HepG2 (cell line): ENCODE measurements around the gene RIPK3. TPM values are rescaled to one million over a fixed set of nuclear protein-coding genes. Genes with fewer than 3 reads are reported as not detected.

ENCODE experiments used
- AGO2 ChIP-seq: fragments of 200-400 bp; formaldehyde crosslinking; optimal IDR thresholded peaks from 2 replicates; pipeline ENCODE3; 2017; ENCODE audit warnings: mild to moderate bottlenecking, low read depth, low read length, moderate library complexity
- AHR ChIP-seq: IDR thresholded peaks from 2 replicates; pipeline ENCODE4 v1.6.1; 2018; ENCODE audit warnings: missing genetic modification reagents, missing compliant biosample characterization
- CENPT ChIP-seq: sonication (generic); formaldehyde crosslinking; IDR thresholded peaks from 2 replicates; pipeline ENCODE4 v1.8.0; 2022; ENCODE audit warnings: low read depth, mild to moderate bottlenecking, moderate library complexity, missing genetic modification reagents
- CREB1 ChIP-seq, 2 experiments: fragments of 450-650 bp in 1 of 2; IDR thresholded peaks; 2 replicates each; pipeline ENCODE4 v1.6.1; 2016 to 2017; ENCODE audit warnings: control low read depth in 1 of 2, mild to moderate bottlenecking in 1 of 2, missing compliant biosample characterization in 1 of 2, missing genetic modification characterization in 1 of 2
- FOXK1 ChIP-seq: sonication (generic); formaldehyde crosslinking; IDR thresholded peaks from 2 replicates; pipeline ENCODE4 v1.4.0; 2020; ENCODE audit warnings: low read depth, missing genetic modification reagents, borderline replicate concordance
- GZF1 ChIP-seq: sonication (generic); formaldehyde crosslinking; IDR thresholded peaks from 2 replicates; pipeline ENCODE4 v1.5.1; 2020; ENCODE audit warnings: mild to moderate bottlenecking, missing genetic modification reagents
- HES4 ChIP-seq: sonication (generic); formaldehyde crosslinking; IDR thresholded peaks from 2 replicates; pipeline ENCODE4 v1.9.0; 2021; ENCODE audit warnings: mild to moderate bottlenecking, missing genetic modification reagents, borderline replicate concordance
- HIVEP1 ChIP-seq: sonication (generic); formaldehyde crosslinking; IDR thresholded peaks from 2 replicates; pipeline ENCODE4 v1.4.0; 2020; ENCODE audit warnings: mild to moderate bottlenecking, missing genetic modification reagents
- RARA ChIP-seq: IDR thresholded peaks from 2 replicates; pipeline ENCODE4 v1.6.1; 2016; ENCODE audit warnings: missing genetic modification reagents, missing compliant biosample characterization
- REST ChIP-seq, 2 experiments: IDR thresholded peaks; 2 replicates each; pipeline ENCODE4 v1.6.1; 2011 to 2012; ENCODE audit warnings: low read length in 2 of 2, borderline replicate concordance in 1 of 2, low read depth in 1 of 2, mild to moderate bottlenecking in 1 of 2, moderate library complexity in 1 of 2
- SAFB2 ChIP-seq: sonication (generic); formaldehyde crosslinking; IDR thresholded peaks from 2 replicates; pipeline ENCODE4 v1.5.1; 2020; ENCODE audit warnings: missing genetic modification reagents, low read depth, mild to moderate bottlenecking, borderline replicate concordance
- TAF15 ChIP-seq: fragments of 200-400 bp; formaldehyde crosslinking; IDR thresholded peaks from one replicate; pipeline ENCODE4 v1.6.1; 2018; ENCODE audit warnings: mild to moderate bottlenecking, low read depth, low read length; ENCODE audit not compliant: poor library complexity, severe bottlenecking
- ZFP37 ChIP-seq: sonication (generic); formaldehyde crosslinking; IDR thresholded peaks from 2 replicates; pipeline ENCODE4 v1.4.0; 2020; ENCODE audit warnings: missing genetic modification reagents, borderline replicate concordance
- ZFP90 ChIP-seq: sonication (generic); formaldehyde crosslinking; IDR thresholded peaks from 2 replicates; pipeline ENCODE4 v1.8.0; 2022; ENCODE audit warnings: missing genetic modification reagents, mild to moderate bottlenecking, inconsistent platforms, borderline replicate concordance
- ZFY ChIP-seq: sonication (generic); formaldehyde crosslinking; IDR thresholded peaks from 2 replicates; pipeline ENCODE4 v1.4.0; 2020; ENCODE audit warnings: missing genetic modification reagents
- ZMAT3 ChIP-seq: sonication (generic); formaldehyde crosslinking; conservative IDR thresholded peaks from 2 replicates; pipeline ENCODE4 v1.7.0; 2021; ENCODE audit warnings: missing genetic modification reagents
- ZNF10 ChIP-seq: sonication (generic); formaldehyde crosslinking; IDR thresholded peaks from 2 replicates; pipeline ENCODE4 v1.4.0; 2020; ENCODE audit warnings: mild to moderate bottlenecking, low read depth, missing genetic modification reagents, borderline replicate concordance
- ZNF224 ChIP-seq: sonication (generic); formaldehyde crosslinking; IDR thresholded peaks from 2 replicates; pipeline ENCODE4 v1.5.0; 2020; ENCODE audit warnings: mild to moderate bottlenecking, missing genetic modification reagents
- ZNF737 ChIP-seq: sonication (generic); formaldehyde crosslinking; IDR thresholded peaks from 2 replicates; pipeline ENCODE4 v1.5.0; 2020; ENCODE audit warnings: missing genetic modification reagents, mild to moderate bottlenecking, borderline replicate concordance
- ZNF773 ChIP-seq: sonication (generic); formaldehyde crosslinking; IDR thresholded peaks from 2 replicates; pipeline ENCODE4 v1.4.0; 2020; ENCODE audit warnings: missing genetic modification reagents, borderline replicate concordance
- ZNF788 ChIP-seq: sonication (generic); formaldehyde crosslinking; IDR thresholded peaks from 2 replicates; pipeline ENCODE4 v1.5.0; 2020; ENCODE audit warnings: mild to moderate bottlenecking, missing genetic modification reagents, borderline replicate concordance
- polyA plus RNA-seq, 8 experiments: library from polyadenylated mRNA; depleted of rRNA in 3 of 8; stranded (reverse) in 7 of 8; unstranded in 1 of 8; fragments of >200 nt; fragmentation: Illumina TruSeq in 4 of 8; extraction: Trizol in 4 of 8; gene quantifications; 2 replicates each; pipeline versions ENCODE4 v1.2.1 to v1.2.3, GENCODE V29; 2011 to 2016; ENCODE audit warnings: low read depth in 4 of 8, missing spikeins in 1 of 8, mixed read lengths in 1 of 8; ENCODE audit not compliant: insufficient read depth in 1 of 8
- total RNA-seq, 5 experiments: library from RNA; depleted of rRNA; stranded (reverse); fragments of >200 nt; fragmentation: Illumina TruSeq; extraction: Trizol; gene quantifications; 2 replicates each; pipeline ENCODE4 v1.2.3, GENCODE V29; 2016; ENCODE audit warnings: low read depth in 1 of 5
- TF ChIP-seq, protein P1 (sequence below): sonication (generic); formaldehyde crosslinking; IDR thresholded peaks from 2 replicates; pipeline ENCODE4 v1.8.0; 2022; ENCODE audit warnings: missing genetic modification reagents, mild to moderate bottlenecking, inconsistent platforms, borderline replicate concordance

The RIPK3 gene
- total and polyA plus RNA-seq, 2 of the 13 experiments (the other 11 are each of a cell fraction or from before 2014, with no cell fraction given): not detected

DNA sequence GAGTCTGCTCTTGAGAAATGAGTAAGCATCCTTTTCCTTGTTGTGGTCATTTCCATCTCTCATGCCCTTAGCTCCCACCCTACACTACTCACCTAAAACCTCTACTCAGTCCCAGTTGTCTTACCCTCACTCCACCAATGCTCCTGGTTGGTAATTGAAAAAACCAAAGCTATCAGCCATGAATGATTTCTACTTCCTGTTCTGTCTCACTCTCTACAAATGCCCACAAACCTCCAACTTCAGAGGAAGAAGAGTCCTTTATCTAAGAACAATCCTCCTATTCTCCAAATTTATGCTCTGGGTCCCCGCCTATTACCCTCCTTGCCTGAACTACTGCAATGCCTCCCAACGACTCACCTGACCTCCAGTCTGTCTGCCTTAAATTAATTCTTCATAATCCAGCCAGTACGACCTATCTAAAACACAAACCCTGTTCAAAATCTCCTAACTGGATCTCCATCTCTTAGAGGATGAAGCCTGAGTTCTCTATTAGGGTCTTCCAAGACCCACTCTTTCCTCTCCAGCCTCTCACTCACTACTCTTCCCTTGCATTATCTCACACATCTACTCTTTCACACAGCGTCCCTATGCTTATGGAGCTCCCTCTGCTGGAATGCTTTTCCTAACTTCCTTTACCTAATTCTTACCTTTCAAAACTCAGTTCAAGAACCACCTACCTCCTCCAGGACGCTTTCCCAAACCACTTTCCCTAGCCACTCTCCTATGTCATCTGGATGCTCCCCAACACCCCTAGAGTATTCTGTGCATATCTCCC, 42.4 kb downstream of the RIPK3 start (continued):
- TF ChIP-seq REST (IDR thresholded peaks at IDR 0.05; ENCODE audit: borderline replicate concordance in 1 of 2, low read depth in 1 of 2, low read length in 2 of 2) (no peak), CREB1 (IDR thresholded peaks at IDR 0.05) (no peak), CREB1 (CRISPR knock-in tag; IDR thresholded peaks at IDR 0.05) (no peak), AHR (CRISPR knock-in tag) (no peak), ZNF773 (CRISPR knock-in tag) (no peak), ZNF224 (CRISPR knock-in tag) (no peak), TAF15 (no peak), RARA (CRISPR knock-in tag) (no peak), SAFB2 (CRISPR knock-in tag) (no peak; the same call in 1 of the 2 replicates), ZNF10 (CRISPR knock-in tag) (no peak), HIVEP1 (CRISPR knock-in tag) (no peak), FOXK1 (CRISPR knock-in tag) (peak; percentile 54; the same call in 1 of the 2 replicates), GZF1 (CRISPR knock-in tag) (peak; percentile 14; the same call in 1 of the 2 replicates), CENPT (CRISPR knock-in tag) (no peak), HES4 (no peak), ZFP90 (no peak), ZNF788 (CRISPR knock-in tag) (no peak), ZMAT3 (CRISPR knock-in tag) (0 out of 2 replicates have a peak, but pooled peaks have one; percentile 57), ZFY (CRISPR knock-in tag) (peak; percentile 21; the same call in 1 of the 2 replicates), ZNF737 (CRISPR knock-in tag) (no peak), ZFP37 (0 out of 2 replicates have a peak, but pooled peaks have one; percentile 75), AGO2 (no peak)
- TF ChIP-seq, protein P1, sequence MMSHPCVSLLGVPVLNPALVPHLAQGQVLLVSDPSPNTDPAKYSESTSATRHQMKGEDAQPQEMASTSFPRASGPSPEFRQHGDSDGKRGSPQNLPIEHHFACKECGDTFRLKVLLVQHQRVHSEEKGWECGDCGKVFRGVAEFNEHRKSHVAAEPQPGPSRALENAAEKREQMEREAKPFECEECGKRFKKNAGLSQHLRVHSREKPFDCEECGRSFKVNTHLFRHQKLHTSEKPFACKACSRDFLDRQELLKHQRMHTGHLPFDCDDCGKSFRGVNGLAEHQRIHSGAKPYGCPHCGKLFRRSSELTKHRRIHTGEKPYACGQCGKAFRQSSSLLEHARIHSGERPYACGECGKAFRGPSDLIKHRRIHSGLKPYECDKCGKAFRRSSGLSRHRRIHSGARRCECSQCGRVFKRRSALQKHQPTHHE (CRISPR knock-in tag): no peak
